ENCODE data around the gene MMP27.
"Not testable (repeated sequence)": the region's sequence is repeated elsewhere in the genome, so short reads cannot be mapped to it uniquely, and the experiment has no call there.

The MMP27 gene

GRCh38 chr11:102705626-102706025 lies at the start of gene MMP27:
Gene MMP27 (minus strand): TSS chr11:102705769. CDS start chr11:102705714, 55 bp downstream.
- no peak for DNase-seq (ENCODE audit: low read depth in 2 of 3, low spot score in 2 of 3)

- DNase-seq (ENCODE audit: low read depth in 2 of 3, low spot score in 2 of 3) = no peak
Observed at GRCh38 chr11:102753267-102753666, 47.7 kb upstream of the MMP27 start.

GRCh38 chr11:102751673-102752072 lies 46.1 kb upstream of the MMP27 start:
- DNase-seq (ENCODE audit: low read depth in 2 of 3, low spot score in 2 of 3) = no peak

GRCh38 chr11:102749101-102749722 lies 43.6 kb upstream of the MMP27 start:
- no peak for DNase-seq (ENCODE audit: low read depth in 2 of 3, low spot score in 2 of 3)

GRCh38 chr11:102746746-102747578 lies 41.4 kb upstream of the MMP27 start:
- not testable (repeated sequence) for DNase-seq (ENCODE audit: low read depth in 2 of 3, low spot score in 2 of 3)

- DNase-seq (ENCODE audit: low read depth in 2 of 3, low spot score in 2 of 3) = no peak
Observed at GRCh38 chr11:102734650-102735049, 29.1 kb upstream of the MMP27 start.

GRCh38 chr11:102733232-102733875 lies 27.8 kb upstream of the MMP27 start:
- DNase-seq (ENCODE audit: low read depth in 2 of 3, low spot score in 2 of 3) = peak in 2 of 3 experiments; percentile 17 to 40

- DNase-seq (ENCODE audit: low read depth in 2 of 3, low spot score in 2 of 3) = not testable (repeated sequence)
Observed at GRCh38 chr11:102730944-102731343, 25.4 kb upstream of the MMP27 start.

GRCh38 chr11:102729849-102730815 lies 24.6 kb upstream of the MMP27 start:
- no peak for DNase-seq (ENCODE audit: low read depth in 2 of 3, low spot score in 2 of 3)

- no peak for DNase-seq (ENCODE audit: low read depth in 2 of 3, low spot score in 2 of 3)
Observed at GRCh38 chr11:102727890-102728289, 22.3 kb upstream of the MMP27 start.

GRCh38 chr11:102724904-102725500 lies 19.4 kb upstream of the MMP27 start, which contains the start of gene MMP8:
Gene MMP8 (minus strand): TSS chr11:102724954. CDS start chr11:102724855, 99 bp downstream.
- DNase-seq (ENCODE audit: low read depth in 2 of 3, low spot score in 2 of 3) = no peak

GRCh38 chr11:102722821-102723220 lies 17.3 kb upstream of the MMP27 start:
- no peak for DNase-seq (ENCODE audit: low read depth in 2 of 3, low spot score in 2 of 3)

GRCh38 chr11:102719620-102720277 lies 14.2 kb upstream of the MMP27 start:
- DNase-seq (ENCODE audit: low read depth in 2 of 3, low spot score in 2 of 3) = no peak

GRCh38 chr11:102717280-102717679 lies 11.7 kb upstream of the MMP27 start:
- no peak for DNase-seq (ENCODE audit: low read depth in 2 of 3, low spot score in 2 of 3)

- no peak for DNase-seq (ENCODE audit: low read depth in 2 of 3, low spot score in 2 of 3)
Observed at GRCh38 chr11:102716527-102716926, 11.0 kb upstream of the MMP27 start.

GRCh38 chr11:102712137-102712536 lies 6.6 kb upstream of the MMP27 start:
- DNase-seq (ENCODE audit: low read depth in 2 of 3, low spot score in 2 of 3) = no peak

- DNase-seq (ENCODE audit: low read depth in 2 of 3, low spot score in 2 of 3) = no peak
Observed at GRCh38 chr11:102709201-102709945, 3.8 kb upstream of the MMP27 start.

GRCh38 chr11:102708654-102709053 lies 3.1 kb upstream of the MMP27 start:
- no peak for DNase-seq (ENCODE audit: low read depth in 2 of 3, low spot score in 2 of 3)

- no peak for DNase-seq (ENCODE audit: low read depth in 2 of 3, low spot score in 2 of 3)
Observed at GRCh38 chr11:102704841-102705240, 728 bp downstream of the MMP27 start.
